ENCODE results near the gene TMTC3. TPM values are rescaled to one million over a fixed set of nuclear protein-coding genes. Genes with fewer than 3 reads are reported as not detected.

The TMTC3 gene
- total RNA-seq, 1 experiment from 2014 or later: 31.8 TPM

DNA sequence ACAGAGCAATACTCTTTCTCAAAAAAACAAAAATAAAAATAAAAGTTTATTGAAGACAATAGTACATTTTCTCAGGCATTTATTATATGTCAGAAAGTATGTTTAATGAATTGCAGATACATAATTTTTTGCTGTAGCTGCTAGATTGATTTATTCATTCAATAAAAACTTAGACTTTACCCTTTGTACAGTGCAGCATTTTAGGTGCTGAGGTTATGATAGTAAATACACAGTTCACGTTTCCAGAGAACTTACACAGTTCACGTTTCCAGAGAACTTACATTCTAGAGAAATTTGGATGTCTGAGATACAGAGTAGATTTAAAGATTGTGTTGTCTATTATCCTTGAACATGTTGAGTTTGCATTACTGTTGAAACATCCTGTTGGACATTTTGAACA lies 25.3 kb downstream of the TMTC3 start:
- Histone ChIP-seq H3K4me3 (ENCODE audit: low read depth, low read length) (no peak overlapping the region), H3K36me3 (ENCODE audit: control insufficient read depth, insufficient read depth, low read length) (no peaks in the 10 kb centered on the region), H3K27me3 (replicated peaks; ENCODE audit: control insufficient read depth, insufficient read depth, low read length) (no peaks in the 10 kb centered on the region), H3K4me1 (no peaks in the 10 kb centered on the region), H3K9me3 (no peaks in the 10 kb centered on the region)
- Mint-ChIP-seq H3K9me3 (ENCODE audit: unreplicated experiment) (no peaks in the 10 kb centered on the region), H3K4me3 (ENCODE audit: unreplicated experiment) (no peak overlapping the region), H3K36me3 (ENCODE audit: insufficient read depth, unreplicated experiment) (peaks cover 42% of the 10 kb centered on the region), H3K4me1 (ENCODE audit: low read depth, unreplicated experiment) (peaks cover 3% of the 10 kb centered on the region), H3K27ac (ENCODE audit: unreplicated experiment) (no peak overlapping the region), H3K27me3 (ENCODE audit: insufficient read depth, unreplicated experiment) (no peaks in the 10 kb centered on the region)
- TF ChIP-seq, protein P1, sequence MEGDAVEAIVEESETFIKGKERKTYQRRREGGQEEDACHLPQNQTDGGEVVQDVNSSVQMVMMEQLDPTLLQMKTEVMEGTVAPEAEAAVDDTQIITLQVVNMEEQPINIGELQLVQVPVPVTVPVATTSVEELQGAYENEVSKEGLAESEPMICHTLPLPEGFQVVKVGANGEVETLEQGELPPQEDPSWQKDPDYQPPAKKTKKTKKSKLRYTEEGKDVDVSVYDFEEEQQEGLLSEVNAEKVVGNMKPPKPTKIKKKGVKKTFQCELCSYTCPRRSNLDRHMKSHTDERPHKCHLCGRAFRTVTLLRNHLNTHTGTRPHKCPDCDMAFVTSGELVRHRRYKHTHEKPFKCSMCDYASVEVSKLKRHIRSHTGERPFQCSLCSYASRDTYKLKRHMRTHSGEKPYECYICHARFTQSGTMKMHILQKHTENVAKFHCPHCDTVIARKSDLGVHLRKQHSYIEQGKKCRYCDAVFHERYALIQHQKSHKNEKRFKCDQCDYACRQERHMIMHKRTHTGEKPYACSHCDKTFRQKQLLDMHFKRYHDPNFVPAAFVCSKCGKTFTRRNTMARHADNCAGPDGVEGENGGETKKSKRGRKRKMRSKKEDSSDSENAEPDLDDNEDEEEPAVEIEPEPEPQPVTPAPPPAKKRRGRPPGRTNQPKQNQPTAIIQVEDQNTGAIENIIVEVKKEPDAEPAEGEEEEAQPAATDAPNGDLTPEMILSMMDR (IDR thresholded peaks at IDR 0.05; ENCODE audit: insufficient read depth in 1 of 2, low read depth in 1 of 2, low read length in 1 of 2, severe bottlenecking in 1 of 2, unreplicated experiment in 1 of 2): no peak
- DNase-seq: no peak
- intact Hi-C loops (cut with micrococcal nuclease; ENCODE audit: unreplicated experiment): no loop called here
- POLR2A ChIA-PET: no interaction called here
- no TSS peak for BruUV-seq (replicated peaks)
- CTCF ChIA-PET: no interaction called here

DNA sequence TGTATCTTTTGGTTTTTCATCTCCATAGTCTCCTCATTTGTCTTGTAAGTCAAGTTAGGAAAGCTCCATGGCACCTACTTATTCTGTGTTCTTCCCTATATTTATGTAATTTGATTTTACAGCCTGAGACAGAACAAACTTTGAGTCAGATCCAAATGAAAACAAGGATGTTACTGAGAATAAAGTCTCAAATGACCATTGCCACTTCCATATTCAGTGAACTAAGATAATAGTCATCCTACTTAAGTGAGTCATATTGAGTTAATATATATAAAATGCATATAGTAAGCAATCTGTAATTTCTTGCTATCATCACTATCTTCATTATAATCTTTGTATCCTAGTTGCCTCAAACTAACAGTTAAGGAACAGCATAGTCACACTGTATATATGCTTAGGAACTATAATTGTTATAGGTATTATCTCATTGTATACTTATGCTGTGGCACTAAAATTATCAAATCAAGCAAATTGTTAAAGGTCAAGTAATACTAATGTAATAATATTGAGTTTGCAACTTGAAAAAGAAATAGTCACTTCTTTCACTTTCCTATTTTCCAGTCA lies 30.8 kb downstream of the TMTC3 start:
- no peak for DNase-seq
- Histone ChIP-seq H3K36me3 (ENCODE audit: control insufficient read depth, insufficient read depth, low read length) (peaks cover 1% of the 10 kb centered on the region; the same call in 1 of the 2 replicates), H3K27me3 (replicated peaks; ENCODE audit: control insufficient read depth, insufficient read depth, low read length) (no peaks in the 10 kb centered on the region), H3K4me3 (ENCODE audit: low read depth, low read length) (no peak overlapping the region), H3K9me3 (no peaks in the 10 kb centered on the region), H3K4me1 (peaks cover 4% of the 10 kb centered on the region)
- intact Hi-C loops (cut with micrococcal nuclease; ENCODE audit: unreplicated experiment): no loop called here
- ChIA-PET POLR2A (no interaction called here), CTCF (no interaction called here)
- Mint-ChIP-seq H3K4me3 (ENCODE audit: unreplicated experiment) (no peak overlapping the region), H3K27ac (ENCODE audit: unreplicated experiment) (no peak overlapping the region), H3K36me3 (ENCODE audit: insufficient read depth, unreplicated experiment) (peaks cover 34% of the 10 kb centered on the region), H3K27me3 (ENCODE audit: insufficient read depth, unreplicated experiment) (no peaks in the 10 kb centered on the region), H3K9me3 (ENCODE audit: unreplicated experiment) (peaks cover 11% of the 10 kb centered on the region), H3K4me1 (ENCODE audit: low read depth, unreplicated experiment) (peaks cover 15% of the 10 kb centered on the region)
- TF ChIP-seq, protein P1 (IDR thresholded peaks at IDR 0.05; ENCODE audit: insufficient read depth in 1 of 2, low read depth in 1 of 2, low read length in 1 of 2, severe bottlenecking in 1 of 2, unreplicated experiment in 1 of 2): no peak
- BruUV-seq (replicated peaks): no TSS peak

DNA sequence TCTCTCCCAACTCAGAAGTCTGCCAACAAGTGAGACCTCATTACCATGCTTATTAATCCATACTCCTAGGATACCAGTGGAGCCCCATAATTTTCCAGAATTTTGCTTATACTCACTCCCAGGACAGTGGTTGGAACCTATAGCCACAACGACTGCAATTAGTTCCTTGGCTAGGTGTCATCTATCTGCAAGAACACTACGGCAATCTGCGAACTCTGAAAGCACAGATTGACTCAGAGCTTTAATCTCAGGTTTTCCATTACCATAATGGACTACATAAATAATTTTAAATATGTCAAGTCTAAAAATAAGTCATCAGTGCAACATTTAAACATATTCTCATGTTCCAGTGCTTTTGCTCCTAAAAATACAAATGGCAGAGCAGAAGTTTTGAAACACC lies 33.4 kb downstream of the TMTC3 start:
- H3K9me3 ChIP-seq: peaks cover 9% of the 10 kb centered on the region; the same call in 1 of the 2 replicates
- ChIA-PET CTCF (no interaction called here), POLR2A (no interaction called here)
- H3K27ac Mint-ChIP-seq (ENCODE audit: unreplicated experiment): no peak overlapping the region
- H3K4me3 Mint-ChIP-seq (ENCODE audit: unreplicated experiment): no peak overlapping the region
- H3K36me3 Mint-ChIP-seq (ENCODE audit: insufficient read depth, unreplicated experiment): peaks cover 45% of the 10 kb centered on the region
- H3K36me3 ChIP-seq (ENCODE audit: control insufficient read depth, insufficient read depth, low read length): peaks cover 3% of the 10 kb centered on the region; the same call in 1 of the 2 replicates
- H3K4me1 ChIP-seq: peaks cover 29% of the 10 kb centered on the region
- intact Hi-C loops (cut with micrococcal nuclease; ENCODE audit: unreplicated experiment): no loop called here
- H3K9me3 Mint-ChIP-seq (ENCODE audit: unreplicated experiment): peaks cover 25% of the 10 kb centered on the region
- H3K4me3 ChIP-seq (ENCODE audit: low read depth, low read length): no peak overlapping the region
- TF ChIP-seq, protein P1 (IDR thresholded peaks at IDR 0.05; ENCODE audit: insufficient read depth in 1 of 2, low read depth in 1 of 2, low read length in 1 of 2, severe bottlenecking in 1 of 2, unreplicated experiment in 1 of 2): no peak
- BruUV-seq (replicated peaks): no TSS peak
- no peak for DNase-seq
- no peaks in the 10 kb centered on the region for H3K27me3 ChIP-seq (replicated peaks; ENCODE audit: control insufficient read depth, insufficient read depth, low read length)
- H3K27me3 Mint-ChIP-seq (ENCODE audit: insufficient read depth, unreplicated experiment): no peaks in the 10 kb centered on the region
- peaks cover 39% of the 10 kb centered on the region for H3K4me1 Mint-ChIP-seq (ENCODE audit: low read depth, unreplicated experiment)
